GM12874 (cell line): Measurements from ENCODE around the gene AHI1.

Source experiments
- TF ChIP-seq, protein P1 (sequence below): IDR thresholded peaks from 2 replicates; pipeline ENCODE4 v1.5.1; 2011; ENCODE audit warnings: low read depth, mild to moderate bottlenecking, control low read depth, low read length, moderate library complexity; ENCODE audit not compliant: insufficient read depth

Gene AHI1

DNA sequence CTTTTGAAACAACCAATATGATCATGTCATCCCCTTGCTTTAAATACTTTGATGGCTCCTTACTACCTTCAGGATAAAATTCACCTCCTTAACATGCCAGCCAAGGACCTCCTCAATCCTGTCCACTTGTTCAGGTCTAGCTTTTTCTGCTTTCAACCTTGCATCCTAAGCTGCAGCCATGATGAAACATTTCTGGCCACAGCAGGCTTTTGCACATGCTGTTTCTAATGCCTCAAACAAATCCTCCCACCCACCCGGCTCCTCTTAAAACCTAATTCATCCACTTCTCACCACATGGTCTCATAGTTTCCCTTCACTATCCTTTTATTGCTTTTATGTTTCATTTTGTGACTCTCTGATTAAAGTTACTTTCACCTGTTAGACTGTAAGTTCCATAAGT is 191.9 kb downstream of the AHI1 start:
- TF ChIP-seq, protein P1, sequence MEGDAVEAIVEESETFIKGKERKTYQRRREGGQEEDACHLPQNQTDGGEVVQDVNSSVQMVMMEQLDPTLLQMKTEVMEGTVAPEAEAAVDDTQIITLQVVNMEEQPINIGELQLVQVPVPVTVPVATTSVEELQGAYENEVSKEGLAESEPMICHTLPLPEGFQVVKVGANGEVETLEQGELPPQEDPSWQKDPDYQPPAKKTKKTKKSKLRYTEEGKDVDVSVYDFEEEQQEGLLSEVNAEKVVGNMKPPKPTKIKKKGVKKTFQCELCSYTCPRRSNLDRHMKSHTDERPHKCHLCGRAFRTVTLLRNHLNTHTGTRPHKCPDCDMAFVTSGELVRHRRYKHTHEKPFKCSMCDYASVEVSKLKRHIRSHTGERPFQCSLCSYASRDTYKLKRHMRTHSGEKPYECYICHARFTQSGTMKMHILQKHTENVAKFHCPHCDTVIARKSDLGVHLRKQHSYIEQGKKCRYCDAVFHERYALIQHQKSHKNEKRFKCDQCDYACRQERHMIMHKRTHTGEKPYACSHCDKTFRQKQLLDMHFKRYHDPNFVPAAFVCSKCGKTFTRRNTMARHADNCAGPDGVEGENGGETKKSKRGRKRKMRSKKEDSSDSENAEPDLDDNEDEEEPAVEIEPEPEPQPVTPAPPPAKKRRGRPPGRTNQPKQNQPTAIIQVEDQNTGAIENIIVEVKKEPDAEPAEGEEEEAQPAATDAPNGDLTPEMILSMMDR = no peak

DNA sequence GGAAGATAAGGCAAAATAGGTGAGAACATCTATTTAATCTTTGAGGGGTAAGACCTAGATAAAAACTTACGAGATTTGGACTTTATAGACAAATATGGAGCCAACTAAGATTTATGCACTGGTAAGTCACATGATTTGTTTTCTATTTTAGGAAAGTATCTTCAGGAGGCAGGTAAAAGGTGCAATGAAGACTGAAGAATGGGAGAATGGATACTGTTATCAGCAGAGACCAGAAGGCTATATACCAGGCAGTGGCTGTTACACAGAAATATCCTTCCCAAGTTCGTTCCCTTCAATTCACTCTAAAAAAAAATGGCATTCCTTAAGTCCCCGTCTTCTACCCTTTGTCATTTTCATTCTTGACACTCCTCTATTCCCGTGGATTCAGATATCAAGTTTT is 192.7 kb downstream of the AHI1 start:
- TF ChIP-seq, protein P1 = no peak

DNA sequence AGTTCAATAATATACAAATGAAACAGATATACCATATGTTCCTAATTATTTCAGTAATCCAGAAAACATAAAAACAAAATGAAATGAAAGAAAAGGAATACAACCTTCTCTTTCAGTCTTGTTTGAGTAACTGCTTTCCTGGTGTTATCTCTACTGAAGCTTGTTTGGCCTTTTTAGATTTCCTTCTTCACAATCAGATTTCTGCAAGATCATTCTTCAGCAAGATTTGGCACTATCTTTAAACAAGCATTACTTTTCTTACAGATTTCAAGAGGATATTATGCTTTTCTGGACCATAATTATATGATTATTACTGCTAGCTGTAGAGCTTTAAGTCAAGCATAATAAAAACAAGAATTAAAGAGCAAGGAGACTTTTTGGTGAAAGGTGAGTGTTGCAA is 196.2 kb downstream of the AHI1 start:
- TF ChIP-seq, protein P1 = no peak

DNA sequence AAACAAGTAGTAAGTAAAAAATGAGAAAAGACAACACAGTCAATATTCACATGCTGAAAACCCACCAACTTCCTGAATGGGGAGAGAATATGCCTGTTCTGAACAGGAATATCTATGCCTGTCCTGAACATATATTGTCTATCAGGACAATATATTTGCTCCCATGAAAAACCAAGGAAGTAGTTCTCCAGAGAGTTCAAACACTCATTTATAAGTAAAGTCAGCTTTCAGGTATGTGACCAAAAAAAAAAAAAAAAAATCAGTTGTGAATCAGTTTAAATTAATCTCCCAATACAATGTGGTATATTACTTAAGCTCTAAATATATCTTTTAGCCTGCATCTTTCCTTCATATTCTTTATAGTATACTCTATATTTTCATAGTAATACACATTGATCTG is 197.0 kb downstream of the AHI1 start:
- TF ChIP-seq, protein P1 = no peak

DNA sequence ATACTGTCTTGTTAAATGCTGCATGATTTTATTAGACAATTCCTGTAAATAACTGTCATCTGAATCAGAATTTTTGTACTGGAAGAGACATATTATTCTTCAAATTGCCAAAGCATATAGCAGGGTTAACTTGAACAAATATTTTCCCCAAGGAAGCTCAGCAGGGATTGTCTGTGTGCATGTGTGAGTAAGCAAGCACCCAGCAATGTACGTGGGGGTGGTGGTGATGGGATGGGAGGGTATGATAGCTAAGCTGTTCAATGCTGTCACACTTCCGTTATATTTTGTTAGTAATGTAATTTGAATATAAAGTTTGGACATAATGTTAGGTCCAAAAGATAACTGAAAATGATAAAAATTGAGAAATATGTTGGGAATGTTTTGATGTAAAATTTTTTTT is 198.3 kb downstream of the AHI1 start:
- TF ChIP-seq, protein P1 = no peak

DNA sequence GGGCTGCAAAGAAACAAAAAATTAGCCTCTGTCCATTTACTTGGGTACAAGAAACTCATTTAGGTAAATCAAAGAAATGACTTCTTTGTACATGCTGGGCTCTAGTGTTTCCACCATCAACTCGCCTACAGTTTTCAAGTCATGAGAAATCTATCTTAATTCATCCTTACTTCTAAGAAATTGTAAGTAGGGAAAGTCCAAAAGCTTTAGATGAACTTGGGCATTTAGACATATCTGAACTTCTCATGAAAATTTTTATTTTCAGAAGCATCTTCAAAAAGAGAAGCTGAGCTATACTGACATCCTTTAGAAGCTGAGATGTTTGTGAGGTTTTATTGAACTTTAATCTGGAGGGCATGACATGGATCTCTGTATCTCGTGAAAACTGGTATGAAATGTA is 199.1 kb downstream of the AHI1 start:
- TF ChIP-seq, protein P1 = no peak

DNA sequence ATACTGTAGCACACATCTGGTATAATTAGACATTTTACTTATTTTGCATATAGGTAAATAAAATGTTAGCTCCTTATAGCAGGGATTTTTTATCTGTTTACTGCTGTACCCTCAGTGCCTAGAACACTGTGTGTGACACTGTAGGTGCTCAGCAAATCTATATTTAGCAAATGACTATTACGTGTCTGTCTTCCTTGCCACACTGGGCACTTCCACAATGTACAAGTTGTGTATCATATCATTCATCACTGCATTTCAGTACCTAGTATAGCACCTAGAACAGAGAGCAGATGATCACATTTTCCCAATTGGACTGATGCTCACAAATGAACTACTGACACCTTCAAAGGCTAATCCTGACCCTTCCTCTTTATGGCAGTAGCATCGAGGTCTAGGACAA is 200.8 kb downstream of the AHI1 start:
- TF ChIP-seq, protein P1 = no peak

DNA sequence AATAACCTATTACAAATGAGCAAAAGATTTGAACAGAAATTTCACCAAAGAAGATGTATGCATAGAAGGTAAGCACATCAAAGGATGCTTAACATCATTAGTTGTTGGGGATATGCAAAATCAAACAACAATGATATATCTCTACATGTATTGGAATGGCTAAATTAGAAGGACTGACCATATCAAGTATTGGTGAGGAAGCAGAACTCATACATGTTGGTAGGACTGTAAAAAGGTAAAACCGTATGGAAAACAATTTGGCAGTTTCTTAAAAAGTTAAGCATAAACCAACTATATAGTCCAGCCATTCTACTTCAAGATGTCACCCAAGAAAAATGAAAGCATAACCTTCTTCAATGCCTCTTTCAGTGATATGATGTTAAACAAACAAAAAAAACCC is 202.5 kb downstream of the AHI1 start:
- TF ChIP-seq, protein P1 = no peak
